HG03175 (cell line): Measurements from ENCODE around the gene SCLY.
"Not testable (repeated sequence)": the region's sequence is repeated elsewhere in the genome, so short reads cannot be mapped to it uniquely, and the experiment has no call there.

ENCODE experiments used
- ATAC-seq: cut with Tn5 transposase; IDR thresholded peaks from one replicate; pipeline ENCODE4 v1.9.1; 2021; ENCODE audit warnings: mild to moderate bottlenecking, moderate library complexity; ENCODE audit not compliant: unreplicated experiment

SCLY gene

GRCh38 chr2:238106698-238107524 lies 46.1 kb downstream of the SCLY start:
- ATAC-seq = peak; percentile 34

DNA sequence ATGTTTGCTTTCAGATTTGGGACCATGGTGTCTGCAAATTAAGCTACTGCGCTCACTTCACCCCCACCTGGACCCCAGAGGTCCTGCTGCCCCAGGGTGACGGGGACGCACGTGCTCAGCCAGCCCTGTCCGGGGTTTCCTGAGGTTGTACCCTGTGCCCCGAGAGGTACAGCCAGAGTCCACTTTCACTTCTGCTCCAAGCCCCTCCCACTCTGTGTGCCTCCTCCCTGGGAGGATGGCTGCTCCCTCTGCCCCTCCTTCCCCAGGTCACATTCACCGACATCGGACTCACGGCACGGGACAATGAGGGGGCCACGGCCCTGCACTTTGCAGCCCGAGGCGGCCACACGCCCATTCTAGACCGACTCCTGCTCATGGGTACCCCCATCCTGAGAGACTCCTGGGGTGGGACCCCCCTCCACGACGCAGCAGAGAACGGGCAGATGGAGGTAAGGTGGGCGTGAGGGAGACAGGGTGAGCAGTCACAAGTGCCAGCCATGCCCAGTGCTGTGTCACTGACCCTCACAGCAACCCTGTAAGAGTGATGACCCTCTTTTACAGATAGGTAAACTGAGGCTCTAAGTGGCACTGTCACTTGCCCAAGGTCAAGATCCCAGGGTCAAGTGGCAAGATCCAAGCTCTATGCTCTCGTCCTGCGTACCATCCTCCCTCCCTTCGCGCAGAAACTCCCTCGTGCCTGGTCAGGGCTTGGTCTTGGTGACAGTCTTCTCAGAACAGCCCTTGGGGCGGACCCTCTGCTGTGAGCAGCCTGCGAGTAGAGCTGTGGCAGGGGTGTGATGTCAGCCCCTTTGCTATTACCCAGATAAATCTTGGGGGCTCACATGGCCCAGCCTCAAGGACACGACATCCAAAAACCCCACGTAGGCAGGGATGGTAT lies 47.0 kb downstream of the SCLY start:
- peak; percentile 81 for ATAC-seq

- ATAC-seq = peak; percentile 52
Measured at GRCh38 chr2:238108423-238109183, 47.8 kb downstream of the SCLY start.

GRCh38 chr2:238113611-238114010 lies 52.8 kb downstream of the SCLY start:
- no peak for ATAC-seq

- ATAC-seq = no peak
Measured at GRCh38 chr2:238114331-238114841, 53.6 kb downstream of the SCLY start.

DNA sequence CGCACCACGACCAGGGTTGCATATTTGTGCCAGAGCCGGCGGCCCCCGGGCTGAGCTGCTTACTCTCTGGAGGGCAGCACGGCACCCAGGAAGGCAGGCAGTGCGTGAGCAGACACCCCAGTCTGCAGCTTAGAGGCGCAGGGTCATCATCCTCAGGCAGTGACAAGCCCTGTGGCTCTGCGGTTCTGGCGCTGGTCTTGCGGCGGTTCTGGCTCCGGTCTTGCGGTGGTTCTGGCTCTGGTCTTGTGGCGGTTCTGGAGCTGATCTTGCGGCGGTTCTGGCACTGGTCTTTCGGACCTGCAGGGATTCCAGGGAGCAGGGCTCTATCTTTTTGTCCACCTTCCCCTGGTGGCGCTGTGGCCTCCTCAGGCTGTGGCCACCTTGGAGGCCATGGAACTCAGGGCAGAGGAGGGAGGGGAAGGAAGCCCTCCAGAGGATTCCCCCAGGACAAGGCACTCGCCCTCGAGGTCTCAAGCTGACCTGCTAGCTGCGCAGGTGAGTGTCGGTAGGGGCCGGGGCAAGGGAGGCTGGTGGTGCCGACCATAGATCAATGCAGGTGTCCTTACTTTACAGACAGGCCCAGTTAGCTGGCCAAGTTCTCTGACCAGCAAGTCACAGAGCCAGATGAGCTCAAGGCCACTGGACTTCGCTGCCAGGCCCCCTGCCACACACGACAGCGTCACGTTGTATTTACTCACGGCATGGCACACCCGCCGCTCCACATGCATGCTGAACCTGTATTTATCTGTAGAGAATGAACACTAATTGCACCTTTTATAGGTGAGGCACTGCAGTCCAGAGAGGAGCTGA lies 54.3 kb downstream of the SCLY start:
- ATAC-seq = no peak

DNA sequence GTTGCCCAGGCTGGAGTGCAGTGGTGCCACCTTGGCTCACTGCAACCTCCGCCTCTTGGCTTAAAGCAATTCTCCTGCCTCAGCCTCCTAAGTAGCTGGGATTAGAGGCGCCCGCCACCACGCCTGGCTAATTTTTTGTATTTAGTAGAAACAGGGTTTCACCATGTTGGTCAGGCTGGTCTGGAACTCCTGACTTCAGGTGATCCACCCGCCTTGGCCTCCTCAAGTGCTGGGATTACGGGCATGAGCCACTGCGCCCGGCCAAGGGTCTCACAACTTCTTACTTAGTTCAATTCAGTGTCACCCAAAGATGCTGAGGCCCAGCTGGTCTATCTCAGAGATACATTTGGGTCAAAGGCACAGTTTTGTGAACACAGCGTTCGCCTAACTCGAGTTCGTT lies 54.9 kb downstream of the SCLY start:
- not testable (repeated sequence) for ATAC-seq

GRCh38 chr2:238116298-238117198 lies 55.7 kb downstream of the SCLY start:
- ATAC-seq = no peak

- no peak for ATAC-seq
Measured at GRCh38 chr2:238117199-238118154, 56.7 kb downstream of the SCLY start.

DNA sequence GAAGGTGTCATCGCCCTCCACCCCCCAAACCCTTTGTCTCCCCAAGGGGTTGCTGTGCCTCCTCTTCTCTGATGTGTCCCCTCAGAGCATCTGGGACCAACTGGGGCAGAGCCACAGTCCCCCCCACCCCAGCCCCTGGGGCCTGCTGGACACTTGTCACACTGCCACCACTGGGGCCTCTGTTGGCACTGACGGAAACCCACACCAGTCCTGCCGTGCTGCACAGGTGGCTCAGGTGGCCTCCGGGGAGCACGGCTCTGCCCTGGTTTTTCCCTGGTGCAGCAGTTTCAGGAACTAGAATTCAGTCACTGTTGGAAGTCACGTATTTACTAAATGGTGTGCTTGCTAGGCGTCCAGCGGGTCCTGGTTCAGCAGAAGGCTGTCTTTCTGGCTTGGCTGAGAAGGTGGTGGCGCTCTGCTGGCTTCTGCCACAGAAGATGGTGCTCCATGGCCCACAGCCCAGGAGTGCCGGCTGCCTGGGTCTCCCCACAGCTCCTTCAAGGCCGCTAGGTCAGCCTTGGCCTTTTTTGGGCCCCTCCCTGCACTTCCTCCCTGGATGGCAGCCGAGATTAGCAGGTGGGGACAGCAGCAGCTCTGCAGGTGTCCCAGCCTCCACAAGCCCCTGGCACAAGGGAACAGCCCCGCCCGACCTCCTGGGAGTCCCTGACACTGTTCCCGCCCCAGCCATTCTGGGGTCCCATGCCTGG lies 59.1 kb downstream of the SCLY start:
- no peak for ATAC-seq

- no peak for ATAC-seq
Measured at GRCh38 chr2:238120463-238121298, 59.9 kb downstream of the SCLY start.

DNA sequence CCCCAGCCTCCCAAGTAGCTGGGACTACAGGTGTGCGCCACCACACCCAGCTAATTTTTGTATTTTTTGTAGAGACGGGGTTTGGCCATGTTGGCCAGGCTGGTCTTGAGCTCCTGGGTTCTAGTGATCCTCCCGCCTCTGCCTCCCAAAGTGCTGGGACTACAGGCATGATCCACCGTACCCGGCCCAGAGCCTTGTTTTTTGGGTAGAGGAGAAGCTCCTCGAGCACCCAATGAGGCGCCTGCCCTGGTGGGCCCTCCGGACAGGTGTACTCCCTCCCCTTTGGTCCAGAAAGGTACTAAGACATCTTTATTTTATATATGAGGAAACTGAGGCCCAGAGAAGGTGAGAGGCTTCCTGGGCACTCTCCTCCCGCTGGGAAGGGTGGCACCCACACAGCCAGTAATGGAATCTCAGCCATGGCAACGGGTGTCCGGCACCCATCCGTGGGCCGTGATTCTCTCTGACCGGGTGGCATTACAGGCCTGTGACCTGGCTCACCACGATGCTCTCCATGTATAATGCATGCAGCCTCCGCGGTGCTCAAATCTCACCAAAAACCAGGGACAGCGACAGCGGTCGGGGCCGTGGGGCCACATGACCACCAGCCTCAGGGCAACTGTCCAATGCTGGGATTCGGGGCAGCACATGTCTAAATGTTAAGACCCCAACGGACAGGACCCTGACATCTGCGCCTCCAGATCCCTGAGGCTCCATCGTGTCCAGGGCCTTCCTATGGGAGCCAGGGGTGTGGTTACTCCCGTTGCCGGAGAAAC lies 60.9 kb downstream of the SCLY start:
- no peak for ATAC-seq

DNA sequence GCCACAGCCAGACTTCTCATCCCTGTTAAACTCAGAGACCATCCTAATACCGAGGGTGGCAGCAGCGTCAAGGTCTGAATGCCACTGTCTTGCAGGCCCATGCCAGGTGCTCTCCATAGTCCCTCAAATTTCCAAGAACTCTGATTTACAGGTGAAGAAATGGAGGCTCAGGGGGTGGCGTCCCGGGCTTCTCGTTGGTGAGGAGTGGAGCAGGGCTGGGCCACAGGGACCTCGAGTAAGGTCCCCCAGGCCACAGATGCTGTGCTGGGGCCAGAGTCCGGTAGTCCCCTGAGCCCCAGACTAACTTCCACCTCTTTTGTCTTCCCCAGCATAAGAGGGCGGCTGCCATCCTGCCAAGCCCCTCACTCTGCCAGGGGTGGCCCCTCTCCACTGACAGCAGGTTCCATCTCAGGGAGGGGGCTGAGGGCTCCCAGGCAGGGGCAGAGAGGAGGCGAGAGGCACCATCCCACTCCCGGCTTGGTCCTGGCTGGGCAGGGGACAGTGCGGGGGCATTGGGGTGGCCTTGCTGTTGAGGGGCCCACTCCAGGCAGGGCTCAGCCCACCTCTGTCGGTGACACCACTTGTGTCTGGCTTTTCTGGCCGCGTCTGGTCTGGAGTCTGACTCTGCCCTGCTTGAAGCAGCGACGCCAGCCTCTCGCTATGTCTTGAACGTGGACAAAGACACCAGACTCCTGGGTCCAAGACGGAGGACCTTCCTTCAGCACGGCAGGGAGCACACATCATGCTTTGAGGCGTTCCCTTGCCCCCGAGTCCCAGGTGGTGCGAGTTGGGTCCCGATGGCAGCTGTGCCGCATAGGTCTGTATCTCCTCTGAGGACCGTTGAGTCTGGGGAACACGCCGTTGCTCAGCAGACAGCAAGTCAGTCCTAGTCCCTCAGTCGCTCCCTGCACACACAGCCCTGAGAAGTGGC lies 61.8 kb downstream of the SCLY start:
- ATAC-seq = no peak

DNA sequence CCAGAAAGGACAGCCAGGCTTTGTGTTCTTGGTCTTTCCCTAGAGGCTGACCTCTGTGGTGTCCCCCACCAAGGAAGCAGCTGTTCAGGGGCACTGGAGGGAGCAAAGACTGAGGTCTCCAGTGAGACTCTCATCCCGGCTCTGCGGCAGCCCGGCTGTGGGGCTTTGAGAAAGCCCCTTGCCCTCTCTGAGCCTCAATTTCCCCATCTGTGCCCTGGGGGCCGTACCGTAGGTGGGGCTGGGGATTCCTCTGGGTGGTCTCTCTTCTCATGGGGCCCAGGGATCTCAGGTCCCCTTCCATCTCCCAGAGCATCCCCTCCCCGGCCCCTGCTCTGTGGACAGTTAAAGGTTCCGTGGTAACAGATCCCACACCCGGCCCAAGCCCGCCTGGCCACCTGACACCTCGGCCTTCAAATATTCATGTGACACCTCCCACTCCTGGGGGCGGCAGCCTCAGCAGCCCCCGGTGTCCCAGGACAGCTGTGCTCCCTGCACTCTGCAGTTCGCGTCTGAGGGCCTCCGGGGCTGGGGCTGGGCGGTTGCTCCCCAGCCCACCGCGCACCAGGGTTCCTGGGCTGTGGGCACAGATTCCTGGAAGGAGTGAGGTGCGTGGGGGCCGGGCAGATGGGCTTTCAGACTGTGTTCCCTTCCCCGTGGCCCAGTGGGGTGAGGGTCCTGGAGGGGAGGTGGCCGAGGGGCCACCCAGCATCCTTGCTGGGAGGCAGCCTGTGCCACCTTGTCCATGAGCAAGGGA lies 62.6 kb downstream of the SCLY start:
- no peak for ATAC-seq
